ENCODE results near the gene PRAMEF20. TPM values are rescaled to one million over a fixed set of nuclear protein-coding genes. Genes with fewer than 3 reads are reported as not detected.
"Not testable (repeated sequence)": the region's sequence is repeated elsewhere in the genome, so short reads cannot be mapped to it uniquely, and the experiment has no call there.

The PRAMEF20 gene
- total RNA-seq, 2 donors from 2014 or later: not detected

DNA sequence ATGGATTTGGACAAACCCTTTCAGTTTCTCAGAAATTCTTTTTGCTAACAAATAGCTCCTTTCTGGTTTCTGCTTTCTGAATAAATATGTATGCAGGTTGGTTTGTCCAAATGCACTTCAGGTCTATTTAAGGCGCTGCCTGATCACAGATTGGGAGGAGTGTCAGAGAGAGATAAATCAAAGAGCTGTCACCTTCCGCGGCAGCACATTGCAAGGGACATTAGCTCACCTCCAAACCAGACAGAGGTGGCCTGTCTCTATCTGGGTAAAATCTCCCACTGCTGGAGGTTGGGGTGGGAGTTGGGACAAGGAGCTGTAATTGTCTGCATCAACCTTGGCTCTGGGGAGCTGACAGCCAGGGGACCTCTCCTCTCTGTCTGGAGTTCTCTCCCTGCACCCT is 25.2 kb downstream of the PRAMEF20 start:
- H3K36me3 Mint-ChIP-seq: no peaks in the 10 kb centered on the region
- peak in 1 of 2 donors; percentile 11 for ATAC-seq
- H3K27ac Mint-ChIP-seq: no peak overlapping the region
- H3K9me3 Mint-ChIP-seq: no peaks in the 10 kb centered on the region
- DNase-seq (ENCODE audit: low spot score): no peak
- H3K4me3 Mint-ChIP-seq: no peak overlapping the region
- H3K27me3 Mint-ChIP-seq: no peaks in the 10 kb centered on the region
- H3K4me1 Mint-ChIP-seq (ENCODE audit: low read depth in 2 of 2): no peaks in the 10 kb centered on the region

DNA sequence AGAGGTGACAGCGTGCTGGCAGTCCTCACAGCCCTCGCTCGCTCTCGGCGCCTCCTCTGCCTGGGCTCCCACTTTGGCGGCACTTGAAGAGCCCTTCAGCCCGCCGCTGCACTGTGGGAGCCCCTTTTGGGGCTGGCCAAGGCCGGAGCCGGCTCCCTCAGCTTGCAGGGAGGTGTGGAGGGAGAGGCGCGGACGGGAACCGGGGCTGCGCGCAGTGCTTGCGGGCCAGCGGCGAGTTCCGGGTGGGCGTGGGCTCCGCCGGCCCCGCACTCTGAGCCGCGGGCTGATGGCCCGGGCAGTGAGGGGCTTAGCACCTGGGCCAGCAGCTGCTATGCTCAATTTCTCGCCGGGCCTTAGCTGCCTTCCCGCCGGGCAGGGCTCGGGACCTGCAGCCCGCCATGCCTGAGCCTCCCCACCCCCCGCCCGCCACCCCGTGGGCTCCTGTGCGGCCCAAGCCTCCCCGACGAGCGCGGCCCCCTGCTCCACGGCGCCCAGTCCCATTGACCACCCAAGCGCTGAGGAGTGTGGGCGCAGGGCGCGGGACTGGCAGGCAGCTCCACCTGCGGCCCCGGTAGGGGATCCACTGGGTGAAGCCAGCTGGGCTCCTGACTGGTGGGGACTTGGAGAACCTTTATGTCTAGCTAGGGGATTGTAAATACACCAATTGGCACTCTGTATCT is 29.0 kb downstream of the PRAMEF20 start:
- H3K27me3 Mint-ChIP-seq; H3K4me3 Mint-ChIP-seq; ATAC-seq; H3K4me1 Mint-ChIP-seq (ENCODE audit: low read depth in 2 of 2); H3K27ac Mint-ChIP-seq; DNase-seq (ENCODE audit: low spot score); H3K9me3 Mint-ChIP-seq; H3K36me3 Mint-ChIP-seq: not testable (repeated sequence)

DNA sequence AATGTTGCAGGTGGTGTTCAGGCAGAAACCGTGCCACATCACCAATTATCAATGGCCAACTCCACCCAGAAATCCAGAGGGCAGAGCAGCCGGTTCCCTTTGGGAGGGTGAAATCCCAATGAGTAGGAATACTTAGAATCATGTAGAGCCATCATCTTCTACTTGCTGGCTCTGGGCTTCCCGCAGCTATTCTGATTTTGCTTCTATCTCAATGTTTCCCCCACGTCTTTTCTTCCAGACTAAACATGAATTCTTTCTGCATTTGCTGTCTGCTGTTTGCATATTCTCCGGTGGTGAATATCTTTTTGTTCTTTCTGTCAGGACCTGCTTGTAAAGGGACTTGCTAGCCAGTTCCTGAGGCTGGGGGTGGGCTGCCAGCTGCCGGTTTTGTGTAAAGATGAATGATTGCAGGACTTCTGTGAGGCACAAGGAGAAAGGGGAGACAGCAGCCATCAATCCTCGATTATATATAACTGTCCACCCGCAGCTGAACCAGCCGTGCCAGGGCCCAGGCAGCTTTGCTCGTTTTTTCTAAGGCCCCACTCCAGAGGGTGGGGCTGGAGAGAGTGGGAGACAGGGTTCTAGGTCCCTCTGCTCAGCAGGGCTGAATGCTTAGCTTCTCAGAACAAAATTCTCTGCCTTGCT is 33.2 kb downstream of the PRAMEF20 start:
- Mint-ChIP-seq H3K36me3 (no peaks in the 10 kb centered on the region), H3K4me1 (ENCODE audit: low read depth in 2 of 2) (no peaks in the 10 kb centered on the region), H3K27me3 (no peaks in the 10 kb centered on the region), H3K4me3 (no peak overlapping the region), H3K9me3 (no peaks in the 10 kb centered on the region), H3K27ac (no peak overlapping the region)
- no peak for DNase-seq (ENCODE audit: low spot score)
- ATAC-seq: peak in 1 of 2 donors; percentile 61

DNA sequence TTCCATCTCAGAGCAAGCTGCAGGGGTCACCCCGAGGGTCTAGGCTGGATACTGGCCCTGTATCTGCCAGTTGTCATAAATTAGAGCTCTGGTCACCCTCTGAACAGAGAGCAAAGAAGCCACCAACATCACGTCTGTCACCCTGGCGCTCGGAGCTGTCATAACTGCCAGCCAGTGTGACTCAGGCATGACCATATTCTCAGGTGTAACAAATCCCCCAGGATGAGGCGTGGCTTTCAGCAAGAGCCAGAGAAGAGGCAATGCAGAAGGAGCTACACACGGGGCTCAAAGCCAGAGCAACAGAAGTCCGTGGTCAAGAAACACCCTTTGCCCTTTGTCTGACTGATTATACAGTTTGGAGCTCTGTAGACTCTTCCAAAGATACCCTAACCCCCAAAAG is 40.0 kb downstream of the PRAMEF20 start:
- DNase-seq (ENCODE audit: low spot score) (no peak), ATAC-seq (no peak)

DNA sequence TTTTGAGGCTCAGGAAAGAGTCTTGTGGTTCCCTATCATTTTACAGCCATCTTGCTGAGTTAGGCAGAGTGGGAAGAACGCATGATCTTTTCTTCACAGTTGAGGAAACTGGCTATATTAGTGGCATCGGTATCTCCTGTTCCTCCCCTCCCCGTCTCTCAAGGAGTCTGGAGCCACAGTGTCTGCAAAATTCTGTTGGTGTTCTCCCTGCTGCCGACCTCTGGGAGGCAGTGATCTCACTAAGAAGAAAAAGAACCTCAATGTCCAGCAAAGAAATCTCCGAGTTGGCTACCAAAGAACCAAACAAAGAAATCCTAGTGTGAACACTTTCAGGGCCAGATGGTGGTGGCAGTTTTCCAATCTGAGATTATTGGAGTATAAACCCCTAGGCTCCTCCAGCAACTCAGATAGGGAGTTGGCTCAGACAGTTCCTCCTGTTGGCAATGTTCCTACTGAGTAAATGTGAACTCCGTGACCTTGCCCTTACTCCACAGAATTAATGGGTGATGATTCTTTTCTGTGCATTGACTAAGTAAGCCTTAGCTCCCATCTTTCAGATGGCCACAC is 41.2 kb downstream of the PRAMEF20 start:
- Mint-ChIP-seq H3K9me3 (no peaks in the 10 kb centered on the region), H3K27me3 (no peaks in the 10 kb centered on the region), H3K4me3 (no peak overlapping the region), H3K36me3 (no peaks in the 10 kb centered on the region), H3K27ac (no peak overlapping the region), H3K4me1 (ENCODE audit: low read depth in 2 of 2) (no peaks in the 10 kb centered on the region)
- no peak for DNase-seq (ENCODE audit: low spot score)
- no peak for ATAC-seq

More for the DNA sequence above, 40.0 kb downstream of the PRAMEF20 start:
- Mint-ChIP-seq H3K9me3 (no peaks in the 10 kb centered on the region), H3K27ac (no peak overlapping the region), H3K4me1 (ENCODE audit: low read depth in 2 of 2) (no peaks in the 10 kb centered on the region), H3K27me3 (no peaks in the 10 kb centered on the region), H3K36me3 (no peaks in the 10 kb centered on the region), H3K4me3 (no peak overlapping the region)

DNA sequence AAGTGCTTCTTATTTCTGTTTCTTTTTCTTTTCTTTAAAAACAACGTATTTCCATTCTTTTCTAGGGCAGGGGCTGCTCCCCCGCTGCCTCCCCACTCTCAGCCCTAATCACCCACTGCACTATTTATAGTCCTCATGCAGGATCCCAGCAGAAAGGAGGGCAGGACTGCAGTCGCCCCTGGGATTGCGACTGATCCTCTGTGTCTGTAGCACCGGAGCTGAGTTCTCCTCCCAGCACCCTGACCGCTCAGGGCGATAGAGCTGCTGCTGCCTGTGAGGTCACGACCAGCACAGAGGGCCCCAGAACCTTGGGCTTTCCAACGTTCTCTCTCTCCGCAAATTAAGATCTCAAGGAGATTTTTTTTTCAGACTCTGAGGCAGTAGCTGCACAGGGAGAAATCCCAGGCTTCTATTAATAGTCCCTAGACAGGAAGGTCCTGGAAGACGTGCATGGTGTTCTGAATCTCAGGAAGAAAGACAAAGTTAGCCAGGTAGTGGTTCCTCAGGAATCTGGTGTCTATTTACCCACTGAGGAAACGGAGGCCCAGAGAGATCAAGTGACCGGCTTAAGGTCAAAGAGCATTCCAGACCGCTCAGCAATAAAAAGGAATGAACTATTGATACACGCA is 46.8 kb downstream of the PRAMEF20 start:
- Mint-ChIP-seq H3K9me3 (no peaks in the 10 kb centered on the region), H3K4me1 (ENCODE audit: low read depth in 2 of 2) (no peaks in the 10 kb centered on the region), H3K27me3 (peaks cover 0 to 16% of the 10 kb centered on the region in 2 donors), H3K36me3 (no peaks in the 10 kb centered on the region), H3K4me3 (no peak overlapping the region), H3K27ac (no peak overlapping the region)
- ATAC-seq (no peak), DNase-seq (ENCODE audit: low spot score) (no peak)

DNA sequence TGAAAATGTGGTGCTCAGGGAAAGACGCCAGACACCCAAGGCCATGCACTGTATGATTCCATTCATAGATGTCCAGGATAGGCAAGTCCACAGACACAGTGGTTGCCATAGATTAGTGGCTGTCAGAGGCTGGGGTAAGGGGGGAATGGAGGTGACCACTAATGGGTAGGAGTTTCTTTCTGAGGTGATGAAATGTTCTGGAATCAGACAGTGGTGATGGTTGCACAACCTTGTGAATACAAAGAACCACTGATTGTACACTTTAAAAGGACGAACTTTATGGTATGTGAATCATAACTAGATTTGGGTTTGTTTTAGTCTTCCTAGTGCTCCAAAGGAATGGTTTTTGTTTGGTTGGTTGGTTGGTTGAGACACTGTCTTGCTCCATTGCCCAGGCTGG is 51.7 kb downstream of the PRAMEF20 start:
- Mint-ChIP-seq H3K4me1 (ENCODE audit: low read depth in 2 of 2) (no peaks in the 10 kb centered on the region), H3K36me3 (no peaks in the 10 kb centered on the region), H3K27me3 (peaks cover 2 to 16% of the 10 kb centered on the region in 2 donors), H3K27ac (no peak overlapping the region), H3K4me3 (no peak overlapping the region), H3K9me3 (no peaks in the 10 kb centered on the region)
- ATAC-seq (no peak), DNase-seq (ENCODE audit: low spot score) (no peak)

DNA sequence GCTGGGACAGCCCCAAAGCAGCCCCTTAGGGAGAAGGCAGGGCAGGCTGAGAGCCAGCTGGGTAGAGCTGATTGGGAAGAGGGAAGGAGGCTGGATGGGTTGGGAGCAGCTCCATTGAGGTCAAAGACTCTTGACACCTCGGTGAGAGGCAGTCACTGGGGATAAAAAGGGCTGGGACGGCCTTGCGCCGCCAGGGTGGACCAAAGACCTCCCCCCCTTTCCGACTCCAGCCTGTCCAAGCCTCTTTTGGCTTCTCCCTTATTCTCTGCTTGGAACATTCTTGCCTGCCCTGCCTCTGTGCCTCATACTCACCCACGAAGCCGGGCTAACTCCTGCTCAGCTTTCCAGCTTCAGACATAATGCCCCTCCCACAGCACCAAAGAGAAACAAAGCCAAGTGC is 52.4 kb downstream of the PRAMEF20 start:
- Mint-ChIP-seq H3K27ac (no peak overlapping the region), H3K4me3 (no peak overlapping the region), H3K36me3 (no peaks in the 10 kb centered on the region), H3K27me3 (peaks cover 2 to 11% of the 10 kb centered on the region in 2 donors), H3K9me3 (no peaks in the 10 kb centered on the region), H3K4me1 (ENCODE audit: low read depth in 2 of 2) (no peaks in the 10 kb centered on the region)
- no peak for DNase-seq (ENCODE audit: low spot score)
- ATAC-seq: no peak

DNA sequence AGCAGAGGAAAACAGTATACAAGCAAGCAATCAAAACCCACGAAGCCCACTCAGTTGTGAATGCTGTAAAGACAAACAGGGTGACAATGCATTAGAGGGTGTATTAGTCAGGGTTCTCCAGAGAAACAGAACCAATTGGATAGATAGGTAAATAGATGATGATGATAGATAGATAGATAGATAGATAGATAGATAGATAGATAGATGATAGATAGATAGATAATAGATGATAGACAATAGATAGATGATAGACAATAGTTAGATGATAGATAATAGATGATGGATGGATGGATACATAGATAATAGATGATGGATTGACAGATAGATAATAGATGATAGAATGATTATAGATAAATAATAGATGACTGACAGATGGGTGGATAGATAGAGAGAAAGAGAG is 55.3 kb downstream of the PRAMEF20 start:
- Mint-ChIP-seq H3K9me3 (no peaks in the 10 kb centered on the region), H3K4me3 (no peak overlapping the region), H3K36me3 (no peaks in the 10 kb centered on the region), H3K4me1 (ENCODE audit: low read depth in 2 of 2) (no peaks in the 10 kb centered on the region), H3K27me3 (peaks cover 0 to 2% of the 10 kb centered on the region in 2 donors), H3K27ac (no peak overlapping the region)
- DNase-seq (ENCODE audit: low spot score) (no peak), ATAC-seq (no peak)

DNA sequence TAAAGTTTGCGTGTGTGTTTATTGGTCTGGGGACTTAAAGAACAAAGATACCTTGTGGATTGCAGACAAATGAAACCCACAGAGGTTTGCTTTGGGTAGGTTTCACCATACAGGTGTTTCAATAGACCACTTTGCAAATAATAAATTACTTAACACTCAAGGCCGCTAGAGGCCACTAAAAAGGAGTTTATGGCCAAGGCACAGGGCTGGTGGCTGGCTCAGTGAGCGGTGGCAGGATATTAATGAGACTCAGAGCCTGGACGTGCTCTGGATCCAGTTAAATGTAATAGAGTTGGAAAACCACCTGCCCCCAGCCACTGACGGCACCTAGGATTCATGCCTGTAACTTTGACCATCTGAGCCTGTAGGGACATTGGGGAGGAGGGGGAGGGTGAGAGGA is 59.1 kb downstream of the PRAMEF20 start:
- DNase-seq (ENCODE audit: low spot score): no peak
- H3K36me3 Mint-ChIP-seq: no peaks in the 10 kb centered on the region
- H3K27ac Mint-ChIP-seq: no peak overlapping the region
- no peaks in the 10 kb centered on the region for H3K4me1 Mint-ChIP-seq (ENCODE audit: low read depth in 2 of 2)
- H3K27me3 Mint-ChIP-seq: no peaks in the 10 kb centered on the region
- ATAC-seq: no peak
- H3K9me3 Mint-ChIP-seq: no peaks in the 10 kb centered on the region
- H3K4me3 Mint-ChIP-seq: no peak overlapping the region

Other genes with a start within 250 kb of the PRAMEF20 start
- not detected for gene HNRNPCL4, start 244.8 kb upstream of the PRAMEF20 start, total RNA-seq
- gene PRAMEF9, start 238.6 kb upstream of the PRAMEF20 start, total RNA-seq: not detected
- gene PRAMEF13, start 209.0 kb upstream of the PRAMEF20 start, total RNA-seq: not detected
- gene PRAMEF18, start 184.3 kb upstream of the PRAMEF20 start, total RNA-seq: not detected
- not detected for gene PRAMEF5, start 156.3 kb upstream of the PRAMEF20 start, total RNA-seq
- not detected for gene PRAMEF8, start 125.3 kb upstream of the PRAMEF20 start, total RNA-seq
- not detected for gene PRAMEF33, start 106.9 kb upstream of the PRAMEF20 start, total RNA-seq
- not detected for gene PRAMEF15, start 94.9 kb upstream of the PRAMEF20 start, total RNA-seq
- gene PRAMEF14, start 63.3 kb upstream of the PRAMEF20 start, total RNA-seq: not detected
- gene PRAMEF19, start 38.5 kb upstream of the PRAMEF20 start, total RNA-seq: not detected
- not detected for gene PRAMEF17, start 20.8 kb upstream of the PRAMEF20 start, total RNA-seq
- gene LRRC38, start 103.6 kb downstream of the PRAMEF20 start, total RNA-seq: not detected
- gene PDPN, start 173.4 kb downstream of the PRAMEF20 start, total RNA-seq: not detected